Muscle layer of colon (tissue), 2 donors: ENCODE results near the gene KPNB1.
A peak's percentile ranks its signal among the peaks of the same experiment; 100 is the strongest.

Experiments
- H3K27ac ChIP-seq: one replicate; pipeline ENCODE4 v1.7.0; 2013; ENCODE audit warnings: low read depth, mild to moderate bottlenecking, low read length, moderate library complexity
- H3K27me3 ChIP-seq, 2 donors: one replicate each; pipeline ENCODE4 v1.7.0; 2013; ENCODE audit warnings: low read length in 2 of 2, mild to moderate bottlenecking in 2 of 2; ENCODE audit not compliant: insufficient read depth in 2 of 2, control insufficient read depth in 1 of 2
- H3K36me3 ChIP-seq: one replicate; pipeline ENCODE4 v1.7.0; 2013; ENCODE audit warnings: mild to moderate bottlenecking, low read length; ENCODE audit not compliant: insufficient read depth
- H3K4me1 ChIP-seq: one replicate; pipeline ENCODE4 v1.7.0; 2013; ENCODE audit warnings: mild to moderate bottlenecking, low read length; ENCODE audit not compliant: insufficient read depth
- H3K4me3 ChIP-seq, 2 donors: one replicate each; pipeline ENCODE4 v1.7.0; 2013; ENCODE audit warnings: low read length in 2 of 2, low read depth in 1 of 2, mild to moderate bottlenecking in 1 of 2, moderate library complexity in 1 of 2
- H3K9ac ChIP-seq: one replicate; pipeline ENCODE4 v1.7.0; 2013; ENCODE audit warnings: low read length
- H3K9me3 ChIP-seq: one replicate; pipeline ENCODE4 v1.7.0; 2013; ENCODE audit warnings: mild to moderate bottlenecking, low read length
- donor health status: abdominal sarcoma.
- donor health status: Adenocarcinoma of cecum.

KPNB1 gene

DNA sequence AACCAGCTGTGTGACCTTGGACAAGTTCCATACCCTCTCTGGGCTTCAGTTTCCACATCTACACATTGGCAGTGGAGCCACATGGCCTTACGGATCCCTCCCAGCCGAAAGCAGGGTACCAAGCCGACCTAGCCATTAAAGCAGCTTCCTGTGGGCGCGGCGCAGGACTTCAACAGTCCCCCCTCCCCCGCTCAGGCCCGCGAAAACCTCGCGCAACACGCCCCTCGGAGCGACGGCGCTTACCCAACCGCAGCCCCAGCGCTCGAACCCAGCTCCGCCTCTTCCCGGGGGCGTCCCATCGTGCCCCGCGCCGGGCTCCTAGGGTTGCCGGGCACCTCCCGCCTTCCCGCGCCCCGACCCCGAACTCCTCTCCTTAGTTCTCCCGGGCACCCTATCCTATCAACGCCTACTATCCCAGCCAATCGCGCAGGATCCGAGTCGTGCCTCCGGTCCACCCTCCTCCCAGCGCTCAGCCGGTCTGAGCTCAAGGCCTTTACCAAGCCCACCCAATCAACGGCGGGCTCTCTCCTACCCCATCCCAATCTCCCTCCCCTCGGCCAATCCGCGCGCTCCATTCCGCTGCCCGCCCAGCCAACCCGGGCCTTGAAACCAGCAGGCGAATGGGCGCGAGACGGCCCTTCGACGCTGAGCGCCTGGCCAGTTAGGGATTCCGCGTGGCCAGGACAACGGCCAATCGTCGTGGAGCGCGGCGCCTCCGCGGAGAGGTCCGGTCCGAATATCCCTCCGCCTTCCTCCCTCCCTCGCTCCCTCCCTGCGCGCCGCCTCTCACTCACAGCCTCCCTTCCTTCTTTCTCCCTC, at the start of gene KPNB1:
TSS of gene KPNB1 (plus strand) at position 767 of the 819 bp plus-strand sequence. CDS start 326 bp downstream, outside the sequence.
- Histone ChIP-seq H3K27ac (peak within 1 kb of the TSS; percentile 85), H3K27me3 (no peaks in the 10 kb centered on the region), H3K9me3 (no peaks in the 10 kb centered on the region), H3K4me1 (peaks cover 10% of the 10 kb centered on the region), H3K9ac (peak within 1 kb of the TSS; percentile 39), H3K36me3 (peaks cover 21% of the 10 kb centered on the region), H3K4me3 (peak within 1 kb of the TSS; percentile 66 to 84)

DNA sequence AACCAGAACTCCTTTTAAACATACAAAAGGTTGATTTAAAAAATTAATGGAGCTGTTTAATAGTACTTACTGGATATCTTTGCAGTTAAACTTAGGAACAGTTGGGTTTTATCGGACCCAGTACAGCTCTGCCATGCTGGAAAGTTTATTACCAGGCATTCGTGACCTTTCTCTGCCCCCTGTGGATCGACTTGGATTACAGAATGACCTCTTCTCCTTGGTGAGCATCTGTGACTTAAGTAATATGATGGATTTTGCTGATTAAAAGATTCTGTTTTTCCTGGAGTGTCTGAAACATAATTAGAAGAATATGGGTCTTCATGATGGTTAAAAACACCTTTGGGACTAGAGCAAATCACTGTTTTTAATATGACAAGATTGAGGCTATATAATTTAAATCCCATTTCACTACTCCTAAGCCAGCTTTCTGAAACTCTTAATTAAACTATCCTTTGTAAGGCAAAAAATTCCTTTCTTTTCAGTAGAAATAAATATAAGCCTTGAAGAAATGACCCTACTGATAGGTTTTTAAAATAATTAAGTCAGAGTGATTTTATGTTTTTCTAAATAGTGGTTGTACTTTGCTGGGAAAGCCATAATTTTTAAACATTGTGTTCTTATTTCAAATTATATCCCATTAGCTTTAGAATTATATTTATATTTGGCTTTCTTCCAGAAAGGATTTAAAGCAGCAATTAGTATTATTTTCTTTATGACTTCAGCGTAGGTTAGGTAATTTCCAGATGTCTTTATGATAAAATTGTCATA, 45.7 kb upstream of the KPNB1 start:
- Histone ChIP-seq H3K9ac (no peak overlapping the region), H3K27me3 (no peaks in the 10 kb centered on the region), H3K27ac (no peak overlapping the region), H3K4me1 (no peaks in the 10 kb centered on the region), H3K4me3 (no peak overlapping the region), H3K36me3 (peaks cover 53% of the 10 kb centered on the region), H3K9me3 (no peaks in the 10 kb centered on the region)

DNA sequence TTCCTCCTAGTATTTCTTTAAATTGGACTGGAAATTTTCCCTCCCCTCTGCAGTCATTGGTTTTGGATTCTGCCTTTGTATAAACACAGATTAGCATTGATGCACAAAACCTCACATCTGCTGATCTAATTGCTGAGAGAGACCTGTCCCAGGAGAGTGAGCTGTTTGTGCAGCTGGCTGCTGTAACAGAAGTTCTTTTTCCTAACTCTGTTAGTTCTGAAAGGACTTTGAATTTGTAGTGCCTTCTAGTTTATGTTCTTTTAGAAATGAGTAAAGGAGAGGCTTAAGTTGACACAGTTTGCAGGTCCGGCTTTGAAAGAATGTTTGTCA, 45.2 kb upstream of the KPNB1 start:
- Histone ChIP-seq H3K27ac (no peak overlapping the region), H3K9ac (no peak overlapping the region), H3K36me3 (peaks cover 52% of the 10 kb centered on the region), H3K4me1 (no peaks in the 10 kb centered on the region), H3K4me3 (no peak overlapping the region), H3K27me3 (no peaks in the 10 kb centered on the region), H3K9me3 (no peaks in the 10 kb centered on the region)

DNA sequence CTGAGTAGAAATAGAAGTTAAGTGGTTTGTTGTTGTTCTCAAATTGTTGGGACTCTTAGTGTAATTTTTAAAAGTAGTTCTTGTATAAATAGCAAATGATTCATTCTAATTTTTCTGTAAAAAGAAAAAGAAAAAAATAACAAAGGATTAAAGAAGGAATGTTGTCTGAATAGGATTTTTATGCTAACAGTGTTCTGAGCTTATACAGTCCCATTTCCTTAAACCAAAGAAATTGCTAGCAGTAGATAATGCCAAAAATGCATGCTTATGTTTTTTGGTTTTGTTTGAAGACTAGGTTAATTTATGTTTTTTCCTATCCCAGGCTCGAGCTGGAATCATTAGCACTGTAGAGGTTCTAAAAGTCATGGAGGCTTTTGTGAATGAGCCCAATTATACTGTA, 44.7 kb upstream of the KPNB1 start:
- Histone ChIP-seq H3K9ac (no peak overlapping the region), H3K27me3 (no peaks in the 10 kb centered on the region), H3K9me3 (no peaks in the 10 kb centered on the region), H3K4me1 (no peaks in the 10 kb centered on the region), H3K36me3 (peaks cover 50% of the 10 kb centered on the region), H3K4me3 (no peak overlapping the region), H3K27ac (no peak overlapping the region)

DNA sequence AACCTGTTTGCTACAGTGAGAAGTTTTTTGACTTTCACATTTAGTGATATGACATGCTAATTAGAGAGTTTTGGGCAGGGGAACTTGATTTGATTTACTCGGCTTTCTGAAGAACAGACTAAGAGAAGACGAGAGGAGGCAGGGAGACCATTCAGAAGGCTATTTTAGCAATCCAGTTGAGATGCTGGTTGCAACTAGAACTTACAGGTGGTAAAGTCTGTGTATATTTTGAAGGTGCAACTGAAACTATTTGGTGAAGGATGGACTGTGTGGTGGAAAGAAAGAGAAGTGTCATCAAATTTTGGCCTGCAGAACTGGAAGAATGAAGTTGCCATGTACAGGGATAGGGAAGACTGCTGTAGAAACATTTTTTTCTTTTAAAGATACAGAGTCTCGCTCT, 42.2 kb upstream of the KPNB1 start:
- Histone ChIP-seq H3K9me3 (no peaks in the 10 kb centered on the region), H3K9ac (no peak overlapping the region), H3K4me3 (no peak overlapping the region), H3K36me3 (peaks cover 40% of the 10 kb centered on the region), H3K27ac (no peak overlapping the region), H3K27me3 (no peaks in the 10 kb centered on the region), H3K4me1 (no peaks in the 10 kb centered on the region)

DNA sequence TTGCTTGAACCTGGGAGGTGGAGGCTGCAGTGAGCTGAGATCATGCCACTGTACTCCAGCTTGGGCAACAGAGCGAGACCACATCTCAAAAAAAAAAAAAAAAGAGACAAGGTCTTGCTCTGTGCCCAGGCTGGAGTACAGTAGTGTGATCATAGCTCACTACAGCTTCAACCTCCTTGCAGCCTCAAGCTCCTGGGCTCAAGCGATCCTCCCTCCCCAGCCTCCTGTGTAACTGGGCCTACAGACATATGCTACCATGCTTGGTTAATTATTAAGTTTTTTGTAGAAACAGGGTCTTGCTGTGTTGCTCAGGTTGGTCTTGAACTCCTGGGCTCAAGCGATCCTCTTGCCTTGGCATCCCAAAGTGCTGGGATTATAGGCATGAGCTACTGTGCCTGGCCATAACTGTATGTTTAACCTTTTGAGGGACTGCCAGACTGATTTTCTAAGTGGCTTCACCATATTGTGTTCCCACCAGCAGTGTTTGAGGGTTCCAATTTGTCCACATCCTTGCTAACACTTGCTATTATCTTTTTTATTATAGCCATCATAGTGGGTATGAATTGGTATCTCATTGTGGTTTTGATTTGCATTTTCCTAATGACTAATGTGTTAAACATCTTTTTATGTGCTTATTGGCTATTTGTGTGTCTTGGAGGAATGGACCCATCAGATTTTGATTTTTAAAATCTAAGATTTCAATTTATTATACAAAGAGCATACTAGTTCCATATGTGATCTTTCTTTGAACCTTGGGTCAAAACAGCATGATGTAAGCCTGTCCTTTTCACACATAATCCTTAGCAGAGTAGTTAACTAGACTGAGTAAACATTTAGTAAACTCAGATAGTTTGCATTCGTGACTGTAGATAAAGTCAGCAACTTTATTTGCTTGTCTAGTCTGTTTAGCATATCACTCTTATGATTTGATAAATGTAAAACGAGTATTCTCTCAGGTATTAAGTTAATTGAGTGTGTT, 38.1 kb upstream of the KPNB1 start:
- no peak overlapping the region for H3K9ac ChIP-seq
- no peak overlapping the region for H3K27ac ChIP-seq
- H3K4me1 ChIP-seq: no peaks in the 10 kb centered on the region
- H3K27me3 ChIP-seq: no peaks in the 10 kb centered on the region
- H3K36me3 ChIP-seq: peaks cover 56% of the 10 kb centered on the region
- H3K9me3 ChIP-seq: no peaks in the 10 kb centered on the region
- H3K4me3 ChIP-seq: no peak overlapping the region

DNA sequence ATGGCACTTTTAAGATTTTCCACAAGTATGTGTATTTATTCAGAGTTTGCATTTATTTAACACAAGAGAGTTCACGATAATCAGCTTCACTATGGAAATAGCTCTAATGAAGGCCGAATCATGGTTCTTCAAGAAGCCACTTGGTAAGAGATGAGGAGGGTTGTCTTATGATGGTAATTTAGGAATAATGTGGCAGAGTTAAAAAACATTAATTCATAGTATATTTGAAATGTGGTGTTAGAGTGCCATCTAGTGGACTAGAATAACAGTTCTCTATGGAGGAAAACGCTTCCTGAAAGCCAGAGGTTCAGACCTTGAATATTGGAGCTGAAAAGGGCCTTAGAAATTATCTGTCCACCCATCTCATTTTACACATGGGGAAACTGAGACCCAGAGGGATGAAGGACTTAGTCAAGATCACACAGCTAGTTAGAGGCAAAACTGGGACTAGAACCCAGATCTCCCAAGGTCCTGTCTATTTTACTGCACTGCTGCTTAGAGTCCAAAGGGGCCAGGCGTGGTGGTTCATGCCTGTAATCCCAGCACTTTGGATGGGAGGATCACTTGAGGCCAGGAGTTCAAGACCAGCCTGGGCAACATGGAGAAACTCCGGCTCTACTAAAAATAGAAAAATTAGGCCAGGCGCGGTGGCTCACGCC, 33.8 kb upstream of the KPNB1 start:
- Histone ChIP-seq H3K9ac (no peak overlapping the region), H3K9me3 (no peaks in the 10 kb centered on the region), H3K36me3 (peaks cover 66% of the 10 kb centered on the region), H3K27ac (no peak overlapping the region), H3K4me1 (no peaks in the 10 kb centered on the region), H3K27me3 (no peaks in the 10 kb centered on the region), H3K4me3 (no peak overlapping the region)

DNA sequence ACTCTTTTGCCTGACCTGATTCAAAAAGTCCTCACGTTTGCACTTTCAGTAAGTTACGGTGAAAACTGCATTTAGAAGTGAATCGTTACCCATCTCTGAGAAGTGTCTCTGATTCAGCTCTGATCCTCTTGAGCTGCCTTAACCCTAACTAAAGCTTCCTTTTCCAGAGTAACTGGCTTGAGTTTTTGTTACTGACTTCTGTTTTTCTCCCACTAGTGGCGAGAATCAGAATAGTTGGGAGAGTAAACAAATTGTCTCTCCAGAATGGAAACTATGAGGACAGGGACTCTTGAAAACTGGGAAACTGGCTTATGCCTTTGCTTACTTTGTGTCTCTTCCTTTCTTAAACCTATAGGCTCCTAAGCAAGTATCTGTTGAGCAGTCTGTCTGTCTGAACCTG, 31.3 kb upstream of the KPNB1 start:
- Histone ChIP-seq H3K9ac (no peak overlapping the region), H3K9me3 (no peaks in the 10 kb centered on the region), H3K36me3 (peaks cover 53% of the 10 kb centered on the region), H3K27ac (no peak overlapping the region), H3K27me3 (no peaks in the 10 kb centered on the region), H3K4me1 (peaks cover 15% of the 10 kb centered on the region), H3K4me3 (no peak overlapping the region)

DNA sequence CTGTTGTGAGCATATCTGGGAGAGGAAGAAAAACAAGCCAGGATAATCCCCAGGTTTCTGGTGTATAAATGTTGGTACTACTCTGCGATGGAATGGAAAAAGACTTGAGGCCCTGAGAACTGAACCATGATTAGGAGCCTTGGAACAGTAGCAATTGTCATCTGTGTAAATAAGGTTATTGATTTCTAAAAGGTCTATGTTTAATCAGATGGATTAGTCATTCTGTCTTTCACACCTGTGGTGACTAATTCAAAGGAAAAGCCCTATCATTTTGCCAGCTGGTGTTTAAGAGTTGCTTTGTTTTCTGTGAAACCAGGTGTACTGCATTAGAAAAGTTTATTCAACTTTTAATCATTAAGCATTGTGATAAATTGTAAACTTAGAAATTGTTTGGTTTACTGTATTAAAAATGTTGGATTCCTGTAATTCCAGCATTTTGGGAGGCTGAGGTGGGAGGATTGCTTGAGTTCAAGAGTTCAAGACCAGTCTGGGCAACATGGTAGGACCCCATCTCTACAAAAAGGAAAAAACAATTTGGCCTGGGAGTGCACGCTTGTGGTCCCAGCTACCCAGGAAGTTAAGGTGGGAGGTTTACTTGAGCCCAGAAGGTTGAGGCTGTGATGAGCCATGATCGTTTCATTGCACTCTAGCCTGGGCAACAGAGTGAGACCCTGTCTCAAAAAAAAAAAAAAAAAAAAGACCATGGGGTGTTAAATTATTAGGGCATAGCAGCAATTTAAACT, 29.0 kb upstream of the KPNB1 start:
- no peaks in the 10 kb centered on the region for H3K27me3 ChIP-seq
- peaks cover 15% of the 10 kb centered on the region for H3K4me1 ChIP-seq
- no peak overlapping the region for H3K4me3 ChIP-seq
- no peaks in the 10 kb centered on the region for H3K9me3 ChIP-seq
- H3K9ac ChIP-seq: no peak overlapping the region
- H3K27ac ChIP-seq: no peak overlapping the region
- peaks cover 38% of the 10 kb centered on the region for H3K36me3 ChIP-seq

DNA sequence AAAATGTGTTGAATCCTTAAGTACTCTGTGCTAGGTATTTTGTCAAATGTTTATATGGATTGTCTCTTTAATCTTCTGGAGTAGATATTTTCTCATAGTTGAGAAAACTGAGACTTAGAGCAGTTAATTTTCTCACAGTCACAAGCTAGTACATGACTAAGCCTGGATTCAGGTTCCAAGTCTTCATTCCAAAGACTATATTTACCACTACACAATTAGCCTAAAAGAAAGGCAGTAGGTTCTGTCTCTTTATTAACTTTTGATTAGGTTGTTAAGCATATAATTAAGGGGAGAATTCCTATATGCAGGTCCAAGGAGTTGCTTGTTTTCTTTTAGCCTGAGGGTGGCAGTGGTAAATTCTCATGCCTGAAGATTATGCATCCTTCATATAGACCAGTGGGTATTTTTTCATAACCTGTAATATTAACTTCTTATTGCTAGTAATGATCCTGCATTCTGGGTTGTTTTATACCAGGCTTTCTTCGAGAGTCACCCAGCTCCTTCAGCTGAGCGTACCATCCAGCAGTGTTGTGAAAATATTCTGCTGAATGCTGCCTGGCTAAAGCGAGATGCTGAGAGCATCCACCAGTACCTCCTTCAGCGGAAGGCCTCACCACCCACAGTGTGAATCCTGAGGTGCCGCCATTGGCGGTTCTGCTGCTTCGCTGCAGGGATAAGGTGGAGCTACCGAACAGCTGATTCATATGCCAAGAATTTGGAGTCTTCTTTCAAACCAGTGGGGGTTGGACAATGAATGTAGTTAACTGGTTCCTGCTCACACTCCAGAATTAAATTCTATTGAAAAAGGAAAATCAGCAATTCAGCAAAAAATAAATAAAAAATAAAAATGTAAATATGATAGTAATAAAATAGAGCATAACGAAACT, 28.2 kb upstream of the KPNB1 start:
- H3K4me1 ChIP-seq: peaks cover 21% of the 10 kb centered on the region
- H3K27me3 ChIP-seq: no peaks in the 10 kb centered on the region
- H3K36me3 ChIP-seq: peaks cover 33% of the 10 kb centered on the region
- H3K27ac ChIP-seq: peak overlapping the region; percentile 59
- no peak overlapping the region for H3K4me3 ChIP-seq
- no peaks in the 10 kb centered on the region for H3K9me3 ChIP-seq
- H3K9ac ChIP-seq: no peak overlapping the region
